NCI-H2107 (cell line): Measurements from ENCODE around the gene SUMO1.
"Not testable (repeated sequence)": the region's sequence is repeated elsewhere in the genome, so short reads cannot be mapped to it uniquely, and the experiment has no call there.

Source experiments
- DNase-seq: peaks from one replicate; lab custom pipeline; 2025; lab: John Stamatoyannopoulos, UW

SUMO1 gene

DNA sequence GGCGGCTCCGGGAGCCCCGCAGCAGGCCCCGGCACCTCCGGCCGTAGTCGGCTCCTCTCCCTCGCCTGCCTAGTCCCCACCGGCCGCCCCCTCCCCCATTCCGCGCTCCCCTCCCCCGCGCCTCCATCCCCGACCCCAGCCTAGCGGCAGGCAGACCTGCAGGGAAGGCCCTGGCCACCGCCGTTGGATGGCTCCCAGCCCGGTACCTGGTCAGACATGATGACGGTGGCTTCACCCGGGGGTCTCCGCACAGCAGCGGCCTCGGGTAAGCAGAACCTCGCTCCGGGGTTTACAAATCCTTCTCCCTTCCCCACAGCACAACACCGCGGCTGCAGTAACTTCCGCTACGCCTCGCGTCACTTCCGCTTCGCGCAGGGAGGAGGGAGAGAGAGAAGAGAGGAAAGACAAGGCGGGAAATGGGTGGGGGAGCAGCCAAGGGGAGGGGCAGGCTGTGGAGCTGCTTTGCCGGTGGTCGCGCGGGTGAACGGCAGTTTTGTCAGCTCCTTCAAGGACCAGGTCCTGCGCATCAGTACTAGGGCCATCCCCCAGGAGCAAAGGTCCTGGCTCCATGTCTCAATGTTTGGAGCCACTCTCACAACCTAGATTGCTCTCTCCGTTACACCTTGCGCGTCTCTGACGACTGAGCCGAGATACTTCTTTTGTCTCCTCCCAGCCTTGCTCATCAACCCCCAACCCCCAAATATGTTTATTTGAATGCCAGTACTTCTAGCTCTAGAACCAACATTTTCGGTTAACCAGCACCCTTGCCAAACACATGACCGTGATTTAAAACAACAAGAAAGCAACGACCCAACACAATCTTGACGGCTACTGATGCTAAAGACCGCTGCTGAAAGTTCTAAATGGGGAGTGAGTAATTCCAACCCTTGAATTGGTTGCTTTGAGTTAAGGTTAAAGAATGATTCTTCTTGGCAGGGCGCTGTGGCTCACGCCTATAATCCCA lies at the start of gene SUMO1:
SUMO1 (minus strand) TSS at position 364 of the 964 bp plus-strand sequence; CDS start at position 218, 146 bp downstream.
- DNase-seq: peak; percentile 38

GRCh38 chr2:202286595-202286994 lies 48.2 kb upstream of the SUMO1 start:
- no peak for DNase-seq

- DNase-seq: no peak
These were observed 40.5 kb upstream of the SUMO1 start for GRCh38 chr2:202278944-202279343.

DNA sequence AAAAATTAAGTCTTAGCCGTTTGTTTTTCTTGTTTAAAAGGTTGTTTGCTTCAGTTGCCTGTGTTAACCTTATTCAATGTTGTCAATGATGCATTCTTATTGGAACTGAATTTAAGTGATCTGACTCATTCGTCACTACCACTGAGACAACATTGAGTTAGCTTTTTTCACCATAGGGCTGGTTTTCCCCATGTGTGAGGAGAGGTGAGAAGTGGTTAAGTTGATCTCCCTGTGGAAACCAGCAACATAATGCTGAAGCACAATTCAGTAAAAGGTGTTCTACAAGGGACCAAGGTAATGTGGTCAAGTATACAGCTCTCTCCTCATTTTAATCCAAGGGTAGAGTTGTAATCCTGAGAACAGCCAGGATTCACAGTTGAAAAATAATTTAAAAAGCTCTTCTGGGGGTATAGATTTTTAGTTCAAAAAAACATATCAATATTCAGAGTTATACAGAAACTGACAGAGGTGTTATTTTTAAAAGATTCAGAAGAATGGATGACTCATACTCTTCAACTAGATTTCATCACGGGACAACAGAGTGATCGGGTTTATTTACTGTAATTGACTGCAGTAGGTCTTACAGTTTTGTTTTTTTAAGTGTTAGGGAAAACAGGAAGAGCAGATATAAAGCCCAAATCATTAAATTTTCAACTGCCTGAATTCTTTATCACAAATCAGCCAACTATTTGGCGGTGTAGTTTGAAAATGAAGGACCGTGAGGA lies 39.8 kb upstream of the SUMO1 start:
- DNase-seq: no peak

DNA sequence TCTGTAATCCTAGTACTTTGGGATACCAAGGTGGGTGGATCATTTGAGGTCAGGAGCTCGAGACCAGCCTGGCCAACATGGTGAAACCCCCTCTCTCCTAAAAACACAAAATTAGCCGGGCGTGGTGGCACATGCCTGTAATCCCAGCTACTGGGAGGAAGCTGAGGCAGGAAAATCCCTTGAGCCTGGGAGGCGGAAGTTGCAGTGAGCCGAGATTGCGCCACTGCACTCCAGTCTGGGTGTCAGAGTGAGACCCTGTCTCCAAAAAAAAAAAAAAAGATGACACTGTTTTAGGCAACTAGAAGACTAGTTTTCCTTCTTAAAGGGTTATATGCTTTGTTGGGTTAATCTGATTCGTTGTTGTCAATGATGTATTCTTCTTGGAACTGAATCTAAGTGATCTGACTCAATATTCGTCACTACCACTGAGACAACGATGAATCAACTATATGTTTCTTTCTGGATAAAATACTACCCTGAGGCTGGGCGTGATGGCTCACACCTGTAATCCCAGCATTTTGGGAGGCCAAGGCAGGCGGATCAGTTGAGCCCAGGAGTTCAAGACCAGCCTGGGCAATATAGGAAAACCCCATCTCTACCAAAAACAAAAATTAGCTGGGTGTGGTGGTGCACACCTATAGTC lies 37.8 kb upstream of the SUMO1 start:
- not testable (repeated sequence) for DNase-seq

DNA sequence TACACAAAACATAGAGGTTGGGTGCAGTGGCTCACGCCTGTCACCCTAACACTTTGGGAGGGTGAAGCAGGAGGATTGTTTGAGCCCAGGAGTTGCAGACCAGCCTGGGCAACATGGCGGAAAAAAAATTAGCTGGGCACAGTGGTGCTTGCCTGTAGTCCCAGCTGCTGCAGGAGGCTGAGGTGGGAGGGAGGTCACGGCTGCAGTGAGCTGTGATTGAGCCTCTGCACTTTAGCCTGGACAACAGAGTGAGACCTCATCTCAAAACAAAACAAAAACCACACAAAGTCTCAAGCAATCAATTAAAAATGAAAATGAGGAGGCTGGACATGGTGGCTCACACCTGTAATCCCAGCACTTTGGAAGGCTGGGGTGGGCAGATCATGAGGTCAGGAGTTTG lies 32.1 kb upstream of the SUMO1 start:
- DNase-seq: no peak

DNA sequence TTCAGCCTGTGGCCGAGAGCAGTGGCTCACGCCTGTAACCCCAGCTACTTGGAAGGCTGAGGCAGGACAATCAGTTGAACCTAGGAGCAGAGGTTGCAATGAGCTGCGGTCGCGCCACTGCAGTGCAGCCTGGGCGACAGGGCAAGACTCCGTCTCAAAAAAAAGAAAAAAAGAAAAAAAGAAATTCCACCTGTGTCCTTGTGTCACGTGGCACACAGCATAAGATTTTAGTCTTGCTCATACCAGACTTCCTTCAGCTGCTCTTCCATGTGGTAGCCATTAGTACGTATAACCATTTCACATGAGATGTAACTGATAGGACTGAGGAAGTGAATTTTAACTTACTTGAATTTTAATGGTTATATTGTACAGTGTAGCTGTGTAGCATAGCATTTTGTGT lies 31.2 kb upstream of the SUMO1 start:
- no peak for DNase-seq

- no peak for DNase-seq
These were observed 29.1 kb upstream of the SUMO1 start for GRCh38 chr2:202267495-202267894.

GRCh38 chr2:202265467-202266277 lies 27.3 kb upstream of the SUMO1 start, which contains the start of gene NOP58:
NOP58 (plus strand) TSS chr2:202265763; CDS start chr2:202265942, 179 bp downstream.
- DNase-seq: peak; percentile 78

GRCh38 chr2:202261531-202261930 lies 23.1 kb upstream of the SUMO1 start:
- no peak for DNase-seq

DNA sequence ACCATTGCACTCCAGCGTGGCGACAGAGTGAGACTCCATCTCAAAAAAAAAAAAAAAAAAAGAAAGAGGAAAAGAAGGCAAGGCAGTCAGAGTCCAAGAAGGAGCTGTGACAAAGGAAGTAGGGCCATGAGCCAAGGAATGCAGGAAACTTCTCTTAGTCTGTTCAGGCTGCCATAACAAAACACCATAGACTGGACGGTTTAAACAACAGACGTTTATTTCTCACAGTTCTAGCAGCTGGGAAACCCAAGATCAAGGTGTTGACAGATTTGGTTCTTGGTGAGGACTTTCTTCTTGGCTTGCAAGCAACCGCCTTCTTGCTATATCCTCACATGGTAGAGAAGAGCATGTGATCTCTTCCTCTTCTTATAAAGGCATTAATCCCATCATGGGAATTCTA lies 13.1 kb upstream of the SUMO1 start:
- DNase-seq: no peak

- DNase-seq: no peak
These were observed 11.3 kb upstream of the SUMO1 start for GRCh38 chr2:202249521-202250253.

DNA sequence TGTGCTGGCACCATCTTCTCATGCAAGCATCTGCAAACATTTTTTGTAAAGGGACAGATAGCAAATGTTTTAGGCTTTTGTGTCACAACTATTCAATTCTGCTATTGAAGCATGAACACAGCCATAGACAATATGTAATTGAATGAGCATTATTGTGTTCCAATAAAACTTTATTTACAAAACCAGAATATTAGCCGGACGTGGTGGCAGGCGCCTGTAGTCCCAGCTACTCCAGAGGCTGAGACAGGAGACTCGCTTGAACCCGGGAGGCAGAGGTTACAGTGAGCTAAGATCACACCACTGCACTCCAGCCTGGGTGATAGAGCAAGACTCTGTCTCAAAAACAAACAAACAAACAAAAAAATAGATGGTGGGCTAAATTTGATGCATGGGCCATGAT lies 9.3 kb upstream of the SUMO1 start:
- DNase-seq: not testable (repeated sequence)

DNA sequence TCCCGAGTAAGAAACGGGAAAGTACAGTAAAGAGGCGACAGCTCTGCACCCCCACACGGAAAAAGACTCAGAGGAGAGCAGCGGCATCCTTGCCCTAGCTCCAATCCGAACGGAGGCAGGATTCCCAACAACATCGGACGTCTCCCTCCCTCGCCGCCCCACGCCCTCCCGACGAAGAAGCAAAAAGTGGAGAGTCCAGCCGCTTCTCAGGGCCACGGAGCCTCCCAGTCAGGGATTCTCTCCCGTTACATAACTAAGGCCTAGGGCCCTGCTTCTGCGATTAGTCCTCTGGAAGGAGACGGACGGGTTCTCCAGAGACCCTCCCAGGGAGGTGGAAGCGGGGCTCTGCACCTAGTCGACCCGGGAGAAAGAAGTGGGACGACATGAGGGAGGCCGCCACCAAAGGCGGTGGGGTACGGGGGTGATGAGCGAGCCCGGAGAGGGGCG lies 587 bp downstream of the SUMO1 start:
- no peak for DNase-seq

GRCh38 chr2:202221873-202222272 lies 16.5 kb downstream of the SUMO1 start:
- no peak for DNase-seq

DNA sequence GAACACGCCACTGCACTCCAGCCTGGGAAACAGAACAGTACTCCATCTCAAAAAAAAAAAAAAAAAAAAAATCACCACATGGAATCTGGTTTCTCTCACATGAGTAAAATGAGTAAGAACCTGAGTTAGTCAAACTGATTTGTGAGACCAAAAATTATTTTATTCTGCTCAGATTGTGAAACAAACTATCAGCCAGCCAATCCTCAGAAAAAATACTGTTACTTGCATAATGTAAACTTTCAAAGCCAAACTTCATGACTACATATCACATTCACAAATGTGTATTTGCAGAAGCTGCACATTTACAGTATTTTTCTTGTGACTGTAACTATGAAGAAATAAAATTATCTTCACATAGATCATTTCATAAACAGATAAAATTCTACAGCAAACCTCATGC lies 23.2 kb downstream of the SUMO1 start:
- no peak for DNase-seq

- no peak for DNase-seq
These were observed 29.9 kb downstream of the SUMO1 start for GRCh38 chr2:202208526-202208925.

- no peak for DNase-seq
These were observed 33.5 kb downstream of the SUMO1 start for GRCh38 chr2:202204855-202205254.

- no peak for DNase-seq
These were observed 35.0 kb downstream of the SUMO1 start for GRCh38 chr2:202203348-202203747.

GRCh38 chr2:202201220-202202160 lies 36.9 kb downstream of the SUMO1 start:
- no peak for DNase-seq
